NCI-H128 (cell line): ENCODE data around the gene FOXQ1.

ENCODE experiments used
- DNase-seq: peaks from one replicate; lab custom pipeline; 2025; ENCODE audit not compliant: unreplicated experiment; lab: John Stamatoyannopoulos, UW

Gene FOXQ1

DNA sequence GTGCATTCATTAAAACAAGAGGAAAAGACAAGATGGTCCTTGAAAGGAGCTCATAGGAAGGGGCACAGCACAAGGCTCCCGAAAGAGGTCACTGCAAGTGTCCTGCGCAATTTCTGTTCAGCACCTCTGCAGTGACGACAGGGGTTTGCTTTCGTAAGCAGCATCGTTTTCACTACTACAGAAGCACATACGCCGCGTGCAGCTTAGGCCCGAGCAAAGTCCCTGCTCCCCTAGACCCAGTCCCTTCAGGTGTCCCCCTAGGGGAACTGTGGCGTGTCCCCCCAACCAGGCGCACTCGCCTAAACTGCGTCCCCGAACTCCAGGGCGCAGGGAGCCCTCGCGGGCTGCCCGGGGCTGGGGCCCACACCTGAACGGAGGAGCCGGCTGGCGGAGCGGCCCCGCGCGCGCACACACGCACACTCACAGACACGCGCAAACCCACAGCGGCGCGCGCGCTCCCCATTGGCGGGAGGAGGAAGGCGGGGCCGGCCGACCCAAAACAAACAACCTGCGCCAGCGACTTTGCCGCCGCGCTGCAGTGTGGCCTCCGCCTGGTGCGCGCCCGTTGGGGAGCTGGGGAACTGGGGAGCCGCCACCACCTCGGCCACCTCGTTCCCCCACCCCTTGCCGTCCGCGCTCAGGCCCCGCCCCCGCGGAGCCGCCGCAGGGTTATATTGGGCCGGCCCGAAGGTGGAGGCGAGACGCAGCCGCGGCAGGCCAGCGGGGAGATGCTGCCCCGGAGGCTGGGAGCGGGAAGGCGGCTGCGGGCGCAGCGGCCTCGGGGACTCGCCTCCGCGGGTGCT is at the start of gene FOXQ1:
TSS of gene FOXQ1 (plus strand) at position 699 of the 803 bp plus-strand sequence. CDS start 607 bp downstream, outside the sequence.
- DNase-seq, result no peak

GRCh38 chr6:1262704-1263038 is 49.2 kb upstream of the FOXQ1 start:
- DNase-seq, result no peak

DNA sequence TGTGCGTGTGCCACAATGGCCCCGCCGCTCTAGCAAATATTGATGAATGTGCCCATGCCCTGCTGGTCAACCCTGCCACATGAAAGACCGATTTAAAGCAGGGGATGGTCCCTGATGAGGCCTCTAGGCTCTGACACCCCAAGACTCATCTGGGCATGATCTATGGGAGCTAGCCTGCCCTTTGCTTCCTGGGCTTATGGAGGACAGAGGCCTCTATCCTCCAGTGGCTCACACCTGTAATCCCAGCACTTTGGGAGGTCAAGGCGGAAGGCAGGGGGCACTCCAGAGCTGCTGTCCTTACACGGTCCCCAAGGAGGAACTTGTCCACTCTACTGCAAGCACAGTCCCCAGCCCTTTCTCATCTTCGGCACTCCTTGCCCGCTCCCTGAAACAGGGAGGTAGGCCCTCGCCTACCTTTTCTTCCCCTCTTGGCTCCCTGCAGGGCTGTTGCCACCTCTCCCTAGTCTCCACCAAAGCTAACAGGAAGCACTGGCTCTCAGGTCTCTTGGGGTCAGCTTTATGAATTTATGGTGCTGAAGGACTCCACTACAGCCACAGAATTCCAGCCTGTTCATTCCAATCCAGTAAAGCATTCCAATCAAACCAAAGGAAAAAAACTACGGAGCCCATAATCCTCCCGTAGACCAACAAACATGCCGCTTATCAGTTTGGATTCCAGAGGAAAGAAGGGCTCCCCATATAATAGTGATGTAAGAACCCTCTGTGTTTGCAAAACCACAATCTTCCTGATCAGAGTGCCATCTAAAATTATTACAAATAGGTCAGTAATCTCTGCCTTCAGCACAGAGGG is 48.7 kb upstream of the FOXQ1 start:
- no peak for DNase-seq

GRCh38 chr6:1263850-1264377 is 48.0 kb upstream of the FOXQ1 start:
- no peak for DNase-seq

DNA sequence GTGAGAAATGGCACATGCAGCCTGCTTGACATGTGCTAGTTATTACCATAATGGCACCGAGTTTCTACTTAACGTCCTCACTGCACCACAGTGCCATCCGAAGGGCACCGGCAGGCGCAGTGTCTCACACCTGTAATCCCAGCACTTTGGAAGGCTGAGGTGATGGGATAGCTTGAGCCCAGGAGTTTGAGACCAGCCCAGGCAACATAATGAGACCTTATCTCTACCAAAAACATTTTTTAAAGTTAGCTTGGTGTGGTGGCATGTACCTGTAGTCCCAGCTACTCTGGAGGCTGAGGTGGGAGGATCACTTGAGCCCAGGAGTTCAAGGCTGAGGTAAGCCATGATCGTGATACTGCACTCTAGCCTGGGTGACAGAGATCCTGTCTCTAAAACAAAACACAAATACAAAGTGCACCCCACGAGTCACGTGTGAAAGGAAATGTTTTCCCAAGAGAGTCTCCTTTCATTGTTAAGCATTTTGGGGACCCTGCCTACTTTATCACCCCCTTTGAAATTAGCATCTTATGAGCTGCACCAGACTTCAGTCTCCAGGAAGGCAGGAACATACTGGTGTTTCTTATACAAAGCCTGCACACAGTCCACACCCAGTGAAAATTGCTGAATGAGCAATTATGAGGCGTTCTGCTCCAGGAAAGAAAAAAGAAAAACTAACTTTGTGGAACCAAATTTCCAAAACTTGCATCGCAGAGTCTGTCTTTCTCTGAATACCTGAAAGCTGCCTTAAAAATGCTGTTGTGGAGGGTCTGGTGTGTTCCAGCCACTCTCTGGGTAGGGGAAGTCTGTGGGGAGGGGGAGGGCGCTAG is 47.1 kb upstream of the FOXQ1 start:
- DNase-seq, result no peak

DNA sequence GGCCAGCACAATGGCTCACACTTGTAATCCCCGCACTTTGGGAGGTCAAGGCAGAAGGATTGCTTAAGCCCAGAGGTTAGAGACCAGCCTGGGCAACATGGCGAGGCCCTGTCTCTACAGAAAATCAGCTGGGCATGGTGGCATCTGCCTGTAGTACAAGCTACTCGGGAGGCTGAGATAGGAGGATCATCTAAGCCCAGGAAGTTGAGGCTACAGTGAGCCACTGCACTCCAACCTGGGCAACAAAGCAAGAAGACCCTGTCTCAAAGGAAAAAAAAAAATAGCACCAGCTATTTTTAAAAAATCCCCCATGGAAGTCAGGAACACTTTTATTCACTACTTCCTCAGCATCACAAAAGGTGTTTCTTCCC is 45.2 kb upstream of the FOXQ1 start:
- no peak for DNase-seq

- no peak for DNase-seq
These were observed 44.7 kb upstream of the FOXQ1 start for GRCh38 chr6:1267057-1267732.

DNA sequence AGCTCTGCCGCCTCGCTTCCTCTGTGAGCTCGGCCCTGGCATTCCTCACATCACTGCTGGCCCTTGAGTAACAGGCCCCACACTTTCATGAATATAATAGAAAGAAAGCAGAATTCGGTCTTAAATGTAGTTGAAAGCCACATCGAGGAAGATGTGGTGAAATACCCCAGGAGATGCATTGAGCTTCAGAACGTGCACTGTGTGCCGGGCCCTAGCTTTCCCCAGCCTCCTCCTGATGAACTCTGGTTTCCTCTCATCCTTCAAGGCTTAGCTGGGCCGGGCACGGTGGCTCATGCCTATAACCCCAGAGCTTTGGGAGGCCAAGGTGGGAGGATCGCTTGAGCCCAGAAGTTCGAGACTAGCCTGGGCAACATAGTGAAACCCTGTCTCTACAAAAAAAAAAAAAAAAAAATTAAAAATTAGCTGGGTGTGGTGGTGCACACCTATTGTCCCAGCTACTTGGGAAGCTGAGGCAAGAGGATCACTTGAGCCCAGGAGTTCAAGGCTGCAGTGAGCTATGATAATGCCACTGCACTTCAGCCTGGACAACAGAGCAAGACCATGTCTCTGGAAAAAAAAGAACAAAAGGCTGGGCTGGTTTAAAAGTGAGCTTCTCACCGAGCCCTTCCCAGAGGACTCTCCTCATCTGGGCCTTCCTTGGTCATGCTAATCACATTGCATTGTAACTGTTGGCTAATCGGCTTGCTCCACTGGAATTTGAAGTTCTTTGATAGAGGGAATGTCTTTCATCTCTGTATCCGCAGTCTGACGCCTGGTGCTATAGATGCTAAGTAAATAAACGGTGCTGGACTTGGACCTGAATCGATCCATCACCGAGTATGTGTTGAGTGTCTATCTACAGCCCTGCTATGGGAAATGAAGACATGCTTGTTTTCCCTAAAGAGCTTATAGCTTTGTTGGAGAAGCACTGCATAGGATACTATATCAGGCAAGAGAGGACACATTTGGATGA is 43.8 kb upstream of the FOXQ1 start:
- no peak for DNase-seq

GRCh38 chr6:1271071-1271763 is 40.7 kb upstream of the FOXQ1 start:
- no peak for DNase-seq

GRCh38 chr6:1278061-1278720 is 33.7 kb upstream of the FOXQ1 start:
- DNase-seq, result no peak

DNA sequence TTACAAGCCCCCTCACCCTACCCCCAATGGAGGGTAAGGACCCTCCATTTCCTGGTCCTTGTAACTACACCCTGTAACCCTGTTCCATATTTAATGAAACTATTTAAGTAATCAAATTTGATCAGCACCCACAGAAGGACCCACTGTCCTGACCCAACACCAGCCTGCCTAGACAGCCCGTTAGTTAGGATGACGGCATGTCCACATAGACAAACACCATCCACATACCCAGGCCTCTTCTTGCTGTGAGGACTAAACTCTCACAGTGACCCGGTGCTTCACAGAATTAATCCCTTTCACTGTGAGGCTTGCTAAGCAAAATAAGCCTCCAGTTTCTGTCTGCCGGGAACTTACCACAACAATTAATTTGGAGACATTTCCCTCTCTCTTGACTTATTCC is 32.8 kb upstream of the FOXQ1 start:
- DNase-seq, result no peak

DNA sequence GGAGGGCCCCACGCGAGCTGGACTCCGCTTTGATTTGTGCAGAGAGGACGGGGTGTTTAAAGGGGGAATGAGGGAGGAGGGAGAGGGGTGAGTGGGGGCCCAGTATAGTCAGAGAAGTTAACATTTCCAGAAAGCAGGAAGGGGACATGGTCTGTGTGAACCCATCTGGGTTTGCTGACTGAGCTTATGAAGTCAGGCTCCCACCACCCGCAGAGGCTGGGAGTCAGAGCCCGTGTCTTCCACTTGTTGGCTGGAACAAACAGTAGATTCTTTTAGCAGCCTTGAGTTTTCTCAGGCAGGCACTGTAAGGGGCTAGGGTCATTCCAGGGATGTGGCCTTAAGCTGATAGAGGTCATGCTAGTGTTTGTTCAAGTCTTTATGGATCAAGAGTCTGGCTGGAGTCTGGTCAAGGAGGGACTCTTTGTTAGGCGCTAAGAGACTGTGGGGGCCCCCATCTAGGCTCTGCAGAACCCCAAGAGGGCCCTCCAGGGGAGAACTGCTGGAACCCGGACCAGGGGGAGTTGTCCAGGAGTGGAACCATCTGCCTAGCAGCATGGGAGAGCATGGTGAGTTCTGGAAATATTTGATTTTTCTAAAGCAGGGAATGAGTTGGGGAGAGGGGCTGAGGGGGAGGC is 31.1 kb upstream of the FOXQ1 start:
- no peak for DNase-seq

DNA sequence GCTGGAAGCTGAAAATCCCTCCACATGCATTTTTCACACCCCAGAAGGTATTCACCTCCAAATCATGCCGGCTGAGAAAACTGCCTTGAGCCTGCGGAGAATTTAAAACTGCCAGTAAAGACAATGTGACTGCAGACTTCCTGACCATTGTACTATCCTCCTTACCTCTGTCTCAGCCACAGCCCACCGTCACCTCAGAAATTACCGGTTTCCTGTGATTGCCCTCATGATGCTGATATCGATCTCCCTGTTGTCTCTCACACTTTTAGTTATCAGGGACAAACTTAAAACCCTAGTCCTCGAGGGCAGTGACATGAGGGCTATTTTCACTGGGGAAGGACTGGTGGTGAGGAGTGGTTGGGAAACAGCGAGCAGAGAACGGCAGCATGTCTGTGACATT is 30.2 kb upstream of the FOXQ1 start:
- no peak for DNase-seq

DNA sequence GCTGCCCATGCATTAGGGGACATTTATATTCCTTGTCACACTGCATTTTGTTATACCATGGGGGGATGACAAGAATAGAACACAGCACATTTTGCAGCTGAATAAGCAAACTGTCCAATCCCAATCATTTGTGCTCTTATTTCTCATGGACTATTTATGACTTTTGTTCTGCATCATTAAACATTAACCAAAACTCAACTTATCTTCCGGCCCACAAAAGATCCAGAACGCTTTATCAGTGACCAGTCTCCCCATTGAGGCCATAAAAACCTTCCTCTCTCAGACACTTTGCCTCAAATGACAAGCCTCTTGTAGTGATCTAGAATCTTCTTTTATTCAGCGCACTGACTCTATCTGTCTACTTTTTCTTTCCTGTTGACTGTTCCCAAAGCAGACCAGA is 28.4 kb upstream of the FOXQ1 start:
- no peak for DNase-seq

DNA sequence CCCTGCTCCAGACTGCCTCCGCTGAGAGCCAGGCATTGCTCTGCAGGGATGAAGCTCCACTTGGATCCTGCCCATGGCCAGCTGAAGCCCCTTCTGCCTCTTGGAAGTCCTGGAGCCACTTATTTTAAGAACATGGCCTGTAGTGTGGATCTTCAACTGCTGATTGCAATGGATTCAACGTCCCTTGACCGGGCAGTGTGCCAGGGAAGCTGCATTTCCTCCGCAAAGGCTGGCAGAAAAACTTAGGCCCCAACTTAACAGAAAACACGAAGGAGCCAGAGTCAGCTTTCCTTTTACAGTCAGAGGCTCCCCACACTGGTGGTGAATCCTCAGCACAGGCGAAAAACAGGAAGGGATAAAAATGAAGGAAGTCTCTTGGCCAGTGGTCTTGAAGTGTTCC is 26.3 kb upstream of the FOXQ1 start:
- no peak for DNase-seq

DNA sequence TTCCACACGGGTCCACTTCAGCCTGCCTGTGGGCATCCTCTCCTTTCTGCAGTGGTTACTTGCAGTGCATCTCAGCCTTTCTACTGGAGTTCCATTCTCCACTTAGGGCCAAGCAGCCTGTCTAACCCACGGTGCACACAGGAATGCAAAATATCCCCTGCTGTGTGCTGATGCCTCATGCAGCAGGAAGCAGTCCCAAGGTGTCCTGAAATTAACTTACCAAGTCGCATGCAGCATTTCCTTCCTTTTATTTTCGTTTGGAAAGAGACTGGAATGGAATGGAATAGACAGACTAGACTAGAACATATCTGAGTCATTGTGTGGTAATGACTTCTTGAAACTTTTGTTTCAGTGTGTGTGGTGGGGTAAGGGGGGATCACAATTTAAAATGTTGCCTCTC is 25.9 kb upstream of the FOXQ1 start:
- DNase-seq, result no peak

DNA sequence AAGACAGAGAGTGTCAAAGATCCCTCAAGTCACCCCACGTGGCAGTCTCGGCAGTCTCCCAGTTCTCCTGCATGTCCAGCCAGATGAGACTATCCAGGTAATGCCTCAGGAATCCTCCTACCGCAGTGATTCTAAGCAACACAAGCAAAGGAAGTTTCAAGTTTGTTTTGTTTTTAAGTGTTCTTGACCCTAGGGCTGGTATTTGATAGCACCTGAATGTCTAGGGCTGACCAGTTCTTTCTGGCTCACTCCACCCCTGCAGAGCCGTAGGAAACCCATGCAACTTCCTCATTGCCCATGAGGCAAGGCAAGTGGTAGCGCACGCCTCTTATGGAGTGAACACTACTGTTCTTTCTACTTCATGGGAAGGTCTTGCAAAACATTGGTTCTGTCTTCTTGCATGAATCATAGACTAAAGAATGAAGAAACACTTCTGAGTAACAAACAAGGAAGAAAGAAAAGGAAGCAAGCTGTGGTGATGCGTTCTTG is 24.8 kb upstream of the FOXQ1 start:
- DNase-seq, result no peak

DNA sequence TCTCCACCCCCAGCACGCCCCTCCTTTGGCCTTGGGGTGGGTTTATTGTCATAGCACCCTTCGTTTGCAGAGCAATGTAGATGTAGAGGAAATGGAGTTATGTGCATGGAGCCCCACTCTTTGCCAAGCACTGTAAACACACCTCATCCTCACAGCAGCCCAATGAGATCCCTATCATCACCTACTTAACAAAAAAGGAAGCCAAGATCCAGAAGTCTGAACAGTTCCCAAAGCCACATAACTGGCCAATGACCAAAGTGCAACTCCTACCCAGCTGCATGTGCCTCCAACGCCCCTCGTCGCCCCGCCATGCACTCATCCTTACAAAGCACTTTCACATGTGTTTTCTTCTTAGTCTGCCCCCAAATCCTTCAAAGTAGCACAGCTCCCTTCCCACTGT is 21.8 kb upstream of the FOXQ1 start:
- DNase-seq, result no peak
